C4-2B (cell line): ENCODE data around the gene INPP5B.

ENCODE experiments used
- ZFX ChIP-seq: fragments of 450-650 bp; IDR thresholded peaks from 2 replicates; pipeline ENCODE4 v1.6.1; 2017
- TF ChIP-seq, protein P1 (sequence below): fragments of 450-650 bp; conservative IDR thresholded peaks from 2 replicates; pipeline ENCODE4 v1.5.1; 2017; ENCODE audit warnings: mild to moderate bottlenecking

DNA sequence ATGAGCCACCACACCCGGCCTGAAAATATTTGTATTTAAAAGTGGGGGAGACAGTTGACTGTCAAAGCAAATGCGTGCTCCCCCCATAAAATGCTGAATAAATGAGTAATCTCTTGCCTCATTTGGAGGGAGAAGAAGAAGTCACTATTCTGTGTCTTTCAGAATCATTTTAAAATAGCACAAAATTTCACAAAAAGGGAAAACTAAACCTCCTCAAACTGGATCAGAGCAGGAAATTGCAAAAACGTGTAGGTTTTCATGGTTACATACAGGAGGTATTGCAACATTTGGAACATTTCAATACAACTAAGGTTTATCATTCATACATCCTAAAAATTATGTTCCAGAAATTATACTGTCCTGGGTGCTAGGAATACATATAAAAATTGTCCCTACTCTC, 101.1 kb downstream of the INPP5B start:
- TF ChIP-seq, protein P1, sequence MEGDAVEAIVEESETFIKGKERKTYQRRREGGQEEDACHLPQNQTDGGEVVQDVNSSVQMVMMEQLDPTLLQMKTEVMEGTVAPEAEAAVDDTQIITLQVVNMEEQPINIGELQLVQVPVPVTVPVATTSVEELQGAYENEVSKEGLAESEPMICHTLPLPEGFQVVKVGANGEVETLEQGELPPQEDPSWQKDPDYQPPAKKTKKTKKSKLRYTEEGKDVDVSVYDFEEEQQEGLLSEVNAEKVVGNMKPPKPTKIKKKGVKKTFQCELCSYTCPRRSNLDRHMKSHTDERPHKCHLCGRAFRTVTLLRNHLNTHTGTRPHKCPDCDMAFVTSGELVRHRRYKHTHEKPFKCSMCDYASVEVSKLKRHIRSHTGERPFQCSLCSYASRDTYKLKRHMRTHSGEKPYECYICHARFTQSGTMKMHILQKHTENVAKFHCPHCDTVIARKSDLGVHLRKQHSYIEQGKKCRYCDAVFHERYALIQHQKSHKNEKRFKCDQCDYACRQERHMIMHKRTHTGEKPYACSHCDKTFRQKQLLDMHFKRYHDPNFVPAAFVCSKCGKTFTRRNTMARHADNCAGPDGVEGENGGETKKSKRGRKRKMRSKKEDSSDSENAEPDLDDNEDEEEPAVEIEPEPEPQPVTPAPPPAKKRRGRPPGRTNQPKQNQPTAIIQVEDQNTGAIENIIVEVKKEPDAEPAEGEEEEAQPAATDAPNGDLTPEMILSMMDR = no peak
- TF ChIP-seq ZFX = no peak
